SK-N-MC (cell line): ENCODE data around the gene GRIN3A.

ENCODE experiments used
- EZH2 ChIP-seq: fragments of 200-600 bp; sonication (generic); IDR thresholded peaks from one replicate; pipeline ENCODE4 v1.6.1; 2017; ENCODE audit warnings: antibody characterized with exemption
- FOXP2 ChIP-seq: optimal IDR thresholded peaks from 2 replicates; pipeline ENCODE3; 2011; ENCODE audit warnings: mild to moderate bottlenecking, moderate library complexity; ENCODE audit not compliant: insufficient read depth; ENCODE audit errors: extremely low read length, control extremely low read depth
- POLR2AphosphoS5 ChIP-seq: IDR thresholded peaks from 2 replicates; pipeline ENCODE4 v1.6.1; 2012; ENCODE audit warnings: mild to moderate bottlenecking, low read depth, low read length, borderline replicate concordance

DNA sequence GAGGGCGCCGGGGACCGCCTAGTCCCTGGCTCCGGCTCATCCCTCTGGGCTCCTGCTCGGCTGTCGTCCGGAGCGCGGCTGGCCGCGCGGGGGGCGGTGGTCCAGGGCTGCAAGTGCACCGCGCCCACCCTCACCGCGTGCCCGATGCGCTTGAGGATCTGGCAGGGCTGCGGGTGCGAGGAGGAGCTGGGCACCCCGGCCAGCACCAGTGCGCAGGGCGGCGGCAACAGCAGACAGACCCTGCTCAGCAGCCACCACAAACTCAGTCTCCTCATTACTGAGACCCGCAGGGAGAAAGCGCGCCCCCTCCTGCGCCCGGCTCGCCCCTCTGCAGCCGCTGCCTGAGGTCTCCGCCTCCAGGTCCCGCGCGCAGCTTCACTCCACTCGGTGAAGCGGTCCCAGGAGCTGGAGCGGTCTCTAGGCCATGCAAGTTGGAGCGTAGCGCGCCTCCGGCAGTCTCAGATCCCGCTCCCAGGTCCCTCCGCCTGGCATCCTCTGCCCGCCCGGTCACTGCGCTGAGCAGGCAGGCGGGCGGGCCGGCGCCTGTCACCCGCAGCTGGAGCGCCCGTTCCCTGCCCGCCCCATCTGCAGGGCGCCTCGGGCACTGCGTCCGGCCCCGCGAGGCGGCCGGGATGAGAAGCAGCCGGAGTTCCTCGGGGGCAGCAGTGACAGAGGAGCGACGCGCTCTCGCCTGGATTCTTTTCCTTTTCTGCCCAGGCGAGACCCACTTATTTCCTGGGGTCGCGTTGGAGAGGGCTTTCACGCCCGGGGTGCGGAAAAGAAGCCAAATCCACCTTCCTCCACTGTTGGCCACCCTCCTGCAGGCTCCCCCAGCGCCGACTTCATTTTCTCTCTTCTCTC is 512 bp downstream of the GRIN3A start:
- TF ChIP-seq FOXP2 (no peak), EZH2 (no peak), POLR2AphosphoS5 (no peak)
